GM21526 (cell line): ENCODE results near the gene DNM3.
"Not testable (repeated sequence)": the region's sequence is repeated elsewhere in the genome, so short reads cannot be mapped to it uniquely, and the experiment has no call there.

Source experiments
- ATAC-seq: cut with Tn5 transposase; IDR thresholded peaks from one replicate; pipeline ENCODE4 v1.9.1; 2021; ENCODE audit warnings: moderate library complexity; ENCODE audit not compliant: unreplicated experiment, low FRiP score

Gene DNM3

GRCh38 chr1:172005856-172006255 is 164.6 kb downstream of the DNM3 start:
- ATAC-seq: no peak

GRCh38 chr1:172006660-172007059 is 165.4 kb downstream of the DNM3 start:
- no peak for ATAC-seq

GRCh38 chr1:172018727-172019311 is 177.5 kb downstream of the DNM3 start:
- no peak for ATAC-seq

GRCh38 chr1:172019976-172020375 is 178.7 kb downstream of the DNM3 start:
- ATAC-seq: no peak

GRCh38 chr1:172024516-172024915 is 183.2 kb downstream of the DNM3 start:
- ATAC-seq: no peak

- not testable (repeated sequence) for ATAC-seq
Observed at GRCh38 chr1:172024944-172025738, 183.8 kb downstream of the DNM3 start.

GRCh38 chr1:172040466-172040865 is 199.2 kb downstream of the DNM3 start:
- no peak for ATAC-seq

- no peak for ATAC-seq
Observed at GRCh38 chr1:172041102-172041501, 199.8 kb downstream of the DNM3 start.

GRCh38 chr1:172041742-172042141 is 200.4 kb downstream of the DNM3 start:
- no peak for ATAC-seq

DNA sequence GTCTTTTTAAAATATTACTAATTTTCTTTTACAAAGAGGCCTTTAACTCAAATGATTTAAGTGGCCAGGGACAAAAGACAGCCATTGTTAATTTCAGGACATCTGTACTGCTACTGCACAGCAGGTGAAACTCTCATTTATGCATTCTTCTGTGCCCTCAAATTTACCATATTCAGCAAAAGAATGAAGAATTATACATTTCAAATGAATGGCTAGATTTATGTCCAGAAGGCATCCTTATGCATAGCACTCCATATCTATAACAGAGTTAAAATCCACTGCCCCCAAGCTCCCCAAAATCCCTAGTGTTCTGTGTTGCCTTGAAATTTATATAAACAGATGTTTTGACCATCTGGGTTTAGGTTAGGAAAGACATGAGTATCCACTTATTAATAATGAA is 202.6 kb downstream of the DNM3 start:
- ATAC-seq: no peak

DNA sequence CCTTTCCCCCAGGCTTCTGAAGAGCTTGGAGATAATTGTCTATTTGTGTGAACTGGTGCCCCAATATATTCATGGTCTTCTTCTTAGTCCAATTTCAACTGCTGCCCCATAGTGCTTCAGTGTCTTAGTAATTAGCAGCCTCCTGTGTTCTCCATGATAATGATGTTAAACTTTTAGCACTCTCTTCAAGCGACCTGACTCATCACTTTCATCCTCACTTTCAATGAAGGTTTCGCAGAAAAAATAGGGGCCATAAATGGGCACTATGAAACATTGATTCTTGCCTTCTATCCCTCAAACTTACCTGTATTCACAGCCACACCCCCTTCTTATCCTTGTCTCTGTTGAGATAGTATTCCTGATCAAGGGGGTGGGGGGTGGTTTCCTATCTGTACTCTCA is 210.6 kb downstream of the DNM3 start:
- no peak for ATAC-seq

- ATAC-seq: no peak
Observed at GRCh38 chr1:172054172-172054571, 212.9 kb downstream of the DNM3 start.

- not testable (repeated sequence) for ATAC-seq
Observed at GRCh38 chr1:172055816-172056419, 214.6 kb downstream of the DNM3 start.

- no peak for ATAC-seq
Observed at GRCh38 chr1:172068334-172068733, 227.0 kb downstream of the DNM3 start.

- no peak for ATAC-seq
Observed at GRCh38 chr1:172069051-172069450, 227.8 kb downstream of the DNM3 start.

DNA sequence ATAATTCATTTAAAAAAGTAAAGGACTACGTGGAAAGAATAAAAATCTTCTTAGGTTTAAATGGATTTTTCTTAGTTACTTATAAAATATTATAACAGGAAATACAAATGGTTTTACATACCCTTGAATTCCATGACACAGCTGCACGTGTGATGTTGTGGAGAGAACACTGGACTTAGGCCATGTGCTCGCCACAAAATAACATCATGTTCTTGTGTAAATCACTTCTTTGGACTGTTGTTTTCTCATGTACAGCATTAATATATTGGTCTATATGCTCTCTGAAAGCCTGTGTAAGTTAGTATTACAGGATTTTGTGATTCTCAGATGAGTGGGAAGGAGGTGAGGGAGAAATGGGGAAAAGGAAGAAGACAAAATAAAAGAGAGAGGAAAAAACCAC is 228.2 kb downstream of the DNM3 start:
- ATAC-seq: no peak

DNA sequence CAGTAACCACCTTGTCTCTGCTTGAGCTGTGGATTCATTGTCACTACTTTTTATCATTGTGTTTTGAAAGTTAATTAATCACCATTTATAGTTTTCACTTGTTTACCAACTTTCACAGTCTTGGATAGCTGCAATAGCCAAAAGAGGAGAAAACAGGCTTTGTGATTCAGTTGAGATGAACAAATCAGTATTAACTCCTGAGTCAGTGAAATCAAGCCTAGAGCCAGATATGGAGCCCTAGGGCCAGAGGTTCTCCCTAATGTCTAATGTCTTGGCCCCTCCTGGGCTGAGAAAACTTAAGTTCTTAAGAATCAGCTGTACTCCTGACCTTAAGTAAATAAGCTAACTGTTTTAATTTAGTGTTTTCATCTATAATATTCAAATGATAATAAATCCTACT is 228.8 kb downstream of the DNM3 start:
- ATAC-seq: no peak

- ATAC-seq: no peak
Observed at GRCh38 chr1:172071746-172072145, 230.4 kb downstream of the DNM3 start.

DNA sequence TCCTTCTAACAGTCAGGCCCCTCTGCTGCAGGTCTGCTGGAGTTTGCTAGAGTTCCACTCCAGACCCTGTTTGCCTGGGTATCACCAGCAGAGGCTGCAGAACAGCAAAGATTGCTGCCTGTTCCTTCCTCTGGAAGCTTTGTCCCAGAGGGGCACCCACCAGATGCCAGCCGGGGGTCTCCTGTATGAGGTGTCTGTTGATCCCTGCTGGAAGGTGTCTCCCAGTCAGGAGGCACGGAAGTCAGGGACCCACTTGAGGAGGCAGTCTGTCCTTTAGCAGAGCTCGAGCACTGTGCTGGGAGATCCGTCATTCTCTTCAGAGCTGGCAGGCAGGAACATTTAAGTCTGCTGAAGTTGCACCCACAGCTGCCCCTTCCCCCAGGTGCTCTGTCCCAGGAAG is 238.6 kb downstream of the DNM3 start:
- not testable (repeated sequence) for ATAC-seq

- ATAC-seq: no peak
Observed at GRCh38 chr1:172083191-172083590, 241.9 kb downstream of the DNM3 start.

DNA sequence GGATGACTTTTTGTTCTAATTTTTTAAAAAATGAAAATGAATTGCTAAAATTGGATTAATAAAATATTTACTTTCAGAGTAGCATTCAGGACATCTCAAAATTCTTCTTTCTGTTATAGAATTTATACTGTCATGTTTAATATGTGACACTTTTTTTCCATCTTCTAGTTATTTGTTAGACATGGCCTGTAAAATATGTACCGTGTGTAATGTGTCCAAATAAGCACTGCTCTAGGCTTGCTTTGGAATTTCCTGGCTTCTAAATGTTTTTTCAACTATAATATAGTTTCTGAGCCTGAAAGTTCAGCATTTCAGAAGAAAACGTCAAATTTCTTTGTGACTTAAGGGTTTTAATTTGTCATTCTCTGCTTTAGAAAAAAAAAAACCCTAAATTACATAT is 243.6 kb downstream of the DNM3 start:
- ATAC-seq: no peak

DNA sequence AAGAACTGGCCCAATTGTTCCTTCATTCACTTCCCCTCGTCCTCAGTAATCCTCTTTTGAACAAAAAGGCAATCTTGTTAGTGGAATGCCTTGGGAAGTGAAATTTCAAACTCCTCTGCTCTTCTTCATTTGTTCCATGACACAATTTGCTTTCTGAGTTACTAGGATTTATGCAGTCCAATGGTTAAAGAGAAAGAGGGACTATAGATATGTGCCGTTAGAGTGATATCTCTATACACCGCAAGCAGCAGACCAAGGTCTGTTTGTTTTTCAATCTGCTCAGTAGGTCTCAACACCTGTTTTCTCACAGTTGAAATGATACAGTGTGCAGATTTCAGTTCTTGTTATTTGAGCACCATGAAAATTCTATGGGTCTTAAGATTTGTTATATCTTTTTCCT is 244.0 kb downstream of the DNM3 start:
- no peak for ATAC-seq
